Stomach (tissue), 9 donors: ENCODE data around the gene TRIM41. TPM values are rescaled to one million over a fixed set of nuclear protein-coding genes. Genes with fewer than 3 reads are reported as not detected.
A peak's percentile ranks its signal among the peaks of the same experiment; 100 is the strongest.
"Not testable (repeated sequence)": the region's sequence is repeated elsewhere in the genome, so short reads cannot be mapped to it uniquely, and the experiment has no call there.

ENCODE experiments used
- DNase-seq, 2 donors: peaks; one replicate each; pipeline versions ENCODE4 v3.0.0 to v3.0.0-alpha.2; 2013 to 2019
- H3K27ac ChIP-seq, 5 donors: fragments of 200-600 bp in 4 of 5; sonication (generic) in 4 of 5; one replicate each; pipeline ENCODE4 v1.5.1; 2013 to 2019; ENCODE audit warnings: mild to moderate bottlenecking in 1 of 5, moderate library complexity in 1 of 5
- H3K27me3 ChIP-seq, 3 donors: fragments of 200-600 bp; sonication (generic); one replicate each; pipeline ENCODE4 v1.5.1; 2017 to 2019; ENCODE audit warnings: mixed run types in 1 of 3
- H3K36me3 ChIP-seq, 4 donors: fragments of 200-600 bp; sonication (generic); 1 replicate in 3 of 4; 2 replicates in 1 of 4; pipeline ENCODE4 v1.5.1; 2016 to 2019
- H3K4me1 ChIP-seq, 4 donors: fragments of 200-600 bp; sonication (generic); one replicate each; pipeline ENCODE4 v1.5.1; 2016 to 2019
- H3K4me3 ChIP-seq, 4 donors: fragments of 200-600 bp; sonication (generic) in 3 of 4; one replicate each; pipeline ENCODE4 v1.5.1; 2016 to 2019; ENCODE audit warnings: mild to moderate bottlenecking in 1 of 4
- H3K9me3 ChIP-seq, 4 donors: fragments of 200-600 bp; sonication (generic); one replicate each; pipeline ENCODE4 v1.5.1; 2016 to 2019
- CTCF ChIP-seq, 7 experiments: fragments of 450-650 bp in 4 of 7; fragments of 200-600 bp in 3 of 7; sonication (generic) in 3 of 7; IDR thresholded peaks; one replicate each; pipeline ENCODE4 v1.5.1; 2016 to 2019; ENCODE audit warnings: antibody characterized with exemption in 7 of 7, control low read depth in 2 of 7, mild to moderate bottlenecking in 1 of 7
- EP300 ChIP-seq: sonication (generic); formaldehyde crosslinking; IDR thresholded peaks from one replicate; pipeline ENCODE4 v1.6.1; 2017; ENCODE audit warnings: antibody characterized with exemption
- POLR2A ChIP-seq, 4 donors: fragments of 450-650 bp; IDR thresholded peaks; one replicate each; pipeline ENCODE4 v1.6.1; 2016; ENCODE audit warnings: antibody characterized with exemption in 4 of 4, control low read depth in 2 of 4, mild to moderate bottlenecking in 1 of 4, moderate library complexity in 1 of 4
- POLR2AphosphoS5 ChIP-seq, 3 donors: sonication (generic); formaldehyde crosslinking; IDR thresholded peaks; one replicate each; pipeline ENCODE4 v1.6.1; 2016; ENCODE audit warnings: antibody characterized with exemption in 3 of 3
- WGBS, 5 donors: extraction: QIAGEN DNeasy Blood & Tissue Kit in 3 of 5; methylation state at CpG; one replicate each; pipeline versions ENCODE4 v1.1.5 to v1.1.7; 2013 to 2018; 5-methylcytosine and 5-hydroxymethylcytosine counted together
- intact Hi-C: fragments of 100-400 bp; cut with DNase I; formaldehyde crosslinking; loops from one replicate; pipeline ENCODE4 v1.15.1; 2023; ENCODE audit warnings: low total_unique reads
- polyA plus RNA-seq, 3 donors: library from polyadenylated mRNA; stranded (reverse); fragments of 200-250 nt; gene quantifications; one replicate each; pipeline ENCODE4 v1.2.3, GENCODE V29; 2013
- total RNA-seq, 5 donors: library from RNA; depleted of rRNA; stranded (reverse); fragments of >200 nt; gene quantifications; one replicate each; pipeline versions ENCODE4 v1.1.0 to v1.2.3, GENCODE V29; 2014 to 2016
- donor health status: healthy with polysubstance abuse.
- donor health status: Bipolar disorder and iron deficiency.
- donor health status: healthy.

Gene TRIM41
- total and polyA plus RNA-seq, 8 donors, result 2.3 to 70.4 (median 16.0) TPM

- WGBS, 5 donors, result 40 to 44% (median 42%) methylated on average over 3 of the region's 3 CpGs
- Histone ChIP-seq H3K4me1 (peaks cover 25 to 52% (median 38%) of the 10 kb centered on the region in 4 donors), H3K36me3 (no peaks in the 10 kb centered on the region), H3K4me3 (peak overlapping the region in 1 of 4 donors; percentile 64), H3K27me3 (peaks cover 0 to 30% (median 10%) of the 10 kb centered on the region in 3 donors), H3K9me3 (no peaks in the 10 kb centered on the region), H3K27ac (peak overlapping the region in 4 of 5 donors; percentile 70 to 90 (median 81))
- TF ChIP-seq POLR2AphosphoS5 (IDR thresholded peaks at IDR 0.05) (no peak), CTCF (IDR thresholded peaks at IDR 0.05) (no peak), POLR2A (IDR thresholded peaks at IDR 0.05) (no peak), EP300 (no peak)
- DNase-seq, result no peak
- intact Hi-C loops, result no loop called here
Measured at GRCh38 chr5:181207960-181208253, 15.2 kb upstream of the TRIM41 start.

GRCh38 chr5:181209006-181209405, 14.1 kb upstream of the TRIM41 start:
- H3K36me3 ChIP-seq, DNase-seq, H3K9me3 ChIP-seq, H3K4me3 ChIP-seq, intact Hi-C loops, H3K27ac ChIP-seq: not testable (repeated sequence)
- Histone ChIP-seq H3K27me3 (peaks cover 0 to 22% (median 8%) of the 10 kb centered on the region in 3 donors), H3K4me1 (peaks cover 24 to 41% (median 30%) of the 10 kb centered on the region in 4 donors)
- 82 to 89% (median 86%) methylated on average over 24 of the region's 24 CpGs for WGBS, 5 donors

- H3K4me3 ChIP-seq, H3K36me3 ChIP-seq, H3K9me3 ChIP-seq, H3K27ac ChIP-seq, intact Hi-C loops, DNase-seq: not testable (repeated sequence)
- 62 to 84% (median 75%) methylated on average over 11 of the region's 11 CpGs for WGBS, 5 donors
- Histone ChIP-seq H3K27me3 (peaks cover 0 to 11% (median 0%) of the 10 kb centered on the region in 3 donors), H3K4me1 (peaks cover 12 to 29% (median 20%) of the 10 kb centered on the region in 4 donors)
Measured at GRCh38 chr5:181210148-181210547, 12.9 kb upstream of the TRIM41 start.

GRCh38 chr5:181210698-181211097, 12.4 kb upstream of the TRIM41 start:
- H3K27ac ChIP-seq, DNase-seq, intact Hi-C loops, H3K27me3 ChIP-seq, H3K36me3 ChIP-seq, H3K9me3 ChIP-seq, H3K4me3 ChIP-seq: not testable (repeated sequence)
- 79 to 83% (median 82%) methylated on average over 17 of the region's 17 CpGs for WGBS, 5 donors
- H3K4me1 ChIP-seq, result peaks cover 7 to 24% (median 14%) of the 10 kb centered on the region in 4 donors

GRCh38 chr5:181211208-181211607, 11.9 kb upstream of the TRIM41 start:
- no peak overlapping the region for H3K27ac ChIP-seq
- intact Hi-C loops, result no loop called here
- peaks cover 0 to under 1% (median 0%) of the 10 kb centered on the region in 3 donors for H3K27me3 ChIP-seq
- H3K4me1 ChIP-seq, result peaks cover 3 to 23% (median 11%) of the 10 kb centered on the region in 4 donors
- WGBS, 5 donors, result 52 to 62% (median 55%) methylated on average over 7 of the region's 7 CpGs
- no peak for TF ChIP-seq POLR2AphosphoS5 (IDR thresholded peaks at IDR 0.05)
- TF ChIP-seq CTCF (IDR thresholded peaks at IDR 0.05), result no peak
- TF ChIP-seq POLR2A (IDR thresholded peaks at IDR 0.05), result no peak
- TF ChIP-seq EP300, result no peak
- H3K36me3 ChIP-seq, result no peaks in the 10 kb centered on the region
- no peak overlapping the region for H3K4me3 ChIP-seq
- H3K9me3 ChIP-seq, result no peaks in the 10 kb centered on the region
- no peak for DNase-seq

GRCh38 chr5:181212080-181212479, 11.0 kb upstream of the TRIM41 start:
- DNase-seq, result no peak
- no peaks in the 10 kb centered on the region for H3K9me3 ChIP-seq
- no peaks in the 10 kb centered on the region for H3K27me3 ChIP-seq
- 87 to 95% (median 92%) methylated on average over 6 of the region's 6 CpGs for WGBS, 5 donors
- H3K4me1 ChIP-seq, result peaks cover 4 to 23% (median 10%) of the 10 kb centered on the region in 4 donors
- H3K4me3 ChIP-seq, result no peak overlapping the region
- TF ChIP-seq POLR2AphosphoS5 (IDR thresholded peaks at IDR 0.05) (no peak), CTCF (IDR thresholded peaks at IDR 0.05) (no peak), POLR2A (IDR thresholded peaks at IDR 0.05) (no peak), EP300 (no peak)
- intact Hi-C loops, result no loop called here
- H3K36me3 ChIP-seq, result no peaks in the 10 kb centered on the region
- H3K27ac ChIP-seq, result no peak overlapping the region
